ENCODE measurements around the gene ZNF230.

ZNF230 gene

GRCh38 chr19:44025217-44025936 is 22.6 kb downstream of the ZNF230 start, which contains the start of gene ZNF222:
TSS of gene ZNF222 (plus strand) at chr19:44025379. CDS start at chr19:44025437, 58 bp downstream.
- DNase-seq (ENCODE audit: low spot score): peak; percentile 81
- TF ChIP-seq CTCF (IDR thresholded peaks at IDR 0.05; ENCODE audit: borderline replicate concordance, control extremely low read depth, extremely low read depth, insufficient read depth, missing control alignments): no peak
- in situ Hi-C loops (cut with MboI; ENCODE audit: low sequenced_read_pairs, unreplicated experiment): no loop called here

GRCh38 chr19:44026622-44027021 is 23.9 kb downstream of the ZNF230 start:
- in situ Hi-C loops (cut with MboI; ENCODE audit: low sequenced_read_pairs, unreplicated experiment): no loop called here
- no peak for TF ChIP-seq CTCF (IDR thresholded peaks at IDR 0.05; ENCODE audit: borderline replicate concordance, control extremely low read depth, extremely low read depth, insufficient read depth, missing control alignments)
- DNase-seq (ENCODE audit: low spot score): no peak

- in situ Hi-C loops (cut with MboI; ENCODE audit: low sequenced_read_pairs, unreplicated experiment): no loop called here
- DNase-seq (ENCODE audit: low spot score): no peak
- no peak for TF ChIP-seq CTCF (IDR thresholded peaks at IDR 0.05; ENCODE audit: borderline replicate concordance, control extremely low read depth, extremely low read depth, insufficient read depth, missing control alignments)
Measured at GRCh38 chr19:44032001-44032610, 29.3 kb downstream of the ZNF230 start.

- in situ Hi-C loops (cut with MboI; ENCODE audit: low sequenced_read_pairs, unreplicated experiment): no loop called here
- no peak for TF ChIP-seq CTCF (IDR thresholded peaks at IDR 0.05; ENCODE audit: borderline replicate concordance, control extremely low read depth, extremely low read depth, insufficient read depth, missing control alignments)
- no peak for DNase-seq (ENCODE audit: low spot score)
Measured at GRCh38 chr19:44042147-44042546, 39.4 kb downstream of the ZNF230 start.

- no peak for TF ChIP-seq CTCF (IDR thresholded peaks at IDR 0.05; ENCODE audit: borderline replicate concordance, control extremely low read depth, extremely low read depth, insufficient read depth, missing control alignments)
- in situ Hi-C loops (cut with MboI; ENCODE audit: low sequenced_read_pairs, unreplicated experiment): no loop called here
- DNase-seq (ENCODE audit: low spot score): no peak
Measured at GRCh38 chr19:44050740-44051649, 48.2 kb downstream of the ZNF230 start.

- in situ Hi-C loops (cut with MboI; ENCODE audit: low sequenced_read_pairs, unreplicated experiment): no loop called here
- TF ChIP-seq CTCF (IDR thresholded peaks at IDR 0.05; ENCODE audit: borderline replicate concordance, control extremely low read depth, extremely low read depth, insufficient read depth, missing control alignments): no peak
- DNase-seq (ENCODE audit: low spot score): peak; percentile 79
Measured at GRCh38 chr19:44051650-44052402, 49.1 kb downstream of the ZNF230 start, which contains the start of gene ZNF223. TSS of gene ZNF223 (plus strand) at chr19:44052036. CDS start at chr19:44055177, 3,141 bp downstream.

Data from GM13976 (cell line).